ENCODE results near the gene KLHL29.

Gene KLHL29

DNA sequence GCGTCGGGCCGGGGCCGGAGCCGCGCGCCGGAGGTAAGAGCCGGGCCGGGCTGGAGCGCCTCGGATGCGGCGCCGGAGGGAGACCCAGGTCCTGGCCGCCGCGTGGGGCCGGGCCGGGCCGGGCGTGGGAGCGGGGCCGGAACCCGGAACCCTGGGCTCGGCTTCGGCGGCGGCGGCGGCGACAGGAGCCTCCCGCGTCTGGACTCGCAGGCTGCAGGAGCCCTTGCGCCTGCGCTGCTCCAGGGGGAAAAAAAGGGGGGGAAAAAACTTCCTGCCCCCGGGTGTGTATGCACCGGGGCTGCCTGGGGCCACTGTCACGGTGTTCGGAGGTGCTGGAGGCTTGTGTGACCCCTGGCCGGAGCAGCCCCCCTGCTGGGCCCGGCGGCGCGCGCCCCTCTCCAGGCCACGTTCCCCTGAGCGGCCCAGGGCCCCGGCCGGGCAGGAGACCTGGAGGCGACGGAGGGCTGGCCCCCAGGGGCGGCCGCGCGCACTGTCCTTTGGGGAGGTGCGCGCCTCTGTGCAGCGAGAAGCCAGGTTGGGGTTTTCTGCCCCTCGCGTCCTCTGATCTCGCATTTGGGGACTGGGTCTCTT, 864 bp downstream of the KLHL29 start:
- peak; percentile 18 for DNase-seq (ENCODE audit: low read depth)
- TF ChIP-seq, protein P1, sequence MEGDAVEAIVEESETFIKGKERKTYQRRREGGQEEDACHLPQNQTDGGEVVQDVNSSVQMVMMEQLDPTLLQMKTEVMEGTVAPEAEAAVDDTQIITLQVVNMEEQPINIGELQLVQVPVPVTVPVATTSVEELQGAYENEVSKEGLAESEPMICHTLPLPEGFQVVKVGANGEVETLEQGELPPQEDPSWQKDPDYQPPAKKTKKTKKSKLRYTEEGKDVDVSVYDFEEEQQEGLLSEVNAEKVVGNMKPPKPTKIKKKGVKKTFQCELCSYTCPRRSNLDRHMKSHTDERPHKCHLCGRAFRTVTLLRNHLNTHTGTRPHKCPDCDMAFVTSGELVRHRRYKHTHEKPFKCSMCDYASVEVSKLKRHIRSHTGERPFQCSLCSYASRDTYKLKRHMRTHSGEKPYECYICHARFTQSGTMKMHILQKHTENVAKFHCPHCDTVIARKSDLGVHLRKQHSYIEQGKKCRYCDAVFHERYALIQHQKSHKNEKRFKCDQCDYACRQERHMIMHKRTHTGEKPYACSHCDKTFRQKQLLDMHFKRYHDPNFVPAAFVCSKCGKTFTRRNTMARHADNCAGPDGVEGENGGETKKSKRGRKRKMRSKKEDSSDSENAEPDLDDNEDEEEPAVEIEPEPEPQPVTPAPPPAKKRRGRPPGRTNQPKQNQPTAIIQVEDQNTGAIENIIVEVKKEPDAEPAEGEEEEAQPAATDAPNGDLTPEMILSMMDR (IDR thresholded peaks at IDR 0.05; ENCODE audit: low read length, missing control alignments): no peak
- H3K4me3 ChIP-seq (replicated peaks; ENCODE audit: low read depth, low read length): peak overlapping the region; percentile 66

DNA sequence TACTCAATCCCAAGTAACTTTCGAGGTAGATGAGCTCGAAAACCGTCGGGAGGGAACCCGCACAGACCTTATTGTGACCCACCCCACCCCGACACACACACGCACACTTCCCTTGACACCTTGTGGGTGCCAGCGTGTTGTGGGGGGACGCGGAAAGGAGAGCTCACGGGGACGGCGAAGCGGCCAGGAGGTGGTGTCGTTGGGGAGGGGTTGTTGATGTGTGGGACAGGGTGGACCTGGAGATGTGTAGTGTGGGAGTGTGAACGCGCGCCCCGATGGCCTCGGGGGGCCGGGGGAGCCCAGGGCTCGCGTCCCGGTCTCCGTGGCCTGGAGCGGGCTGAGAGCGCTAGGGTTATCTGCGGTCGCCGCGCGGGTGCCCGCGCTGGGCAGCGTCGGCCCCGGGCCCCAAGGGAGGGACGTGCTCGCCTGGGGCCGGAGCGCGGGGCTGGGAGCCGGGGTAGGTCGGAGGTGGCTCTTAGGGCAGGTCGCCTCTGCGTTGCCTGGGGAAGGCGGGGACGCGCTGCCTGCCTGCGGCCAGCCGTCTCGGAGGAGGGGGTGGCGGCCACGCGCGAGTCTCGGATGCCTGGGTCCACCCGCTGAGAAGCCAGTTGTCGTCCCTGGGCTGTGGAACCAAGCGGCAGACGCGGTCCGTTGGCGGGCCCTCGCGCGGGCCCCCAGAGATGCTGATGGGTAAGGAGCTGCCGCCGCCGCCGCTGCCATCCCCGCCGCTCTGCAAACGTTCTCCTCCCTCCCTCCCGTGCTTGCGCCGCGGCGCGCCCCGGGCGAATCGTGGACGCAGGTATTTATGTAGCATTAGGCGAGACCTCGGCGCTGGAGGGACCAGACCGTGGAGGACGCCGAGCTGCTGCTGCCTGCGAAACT, 1.6 kb downstream of the KLHL29 start:
- H3K4me3 ChIP-seq (replicated peaks; ENCODE audit: low read depth, low read length): peak overlapping the region; percentile 66
- TF ChIP-seq, protein P1 (IDR thresholded peaks at IDR 0.05; ENCODE audit: low read length, missing control alignments): no peak
- peak; percentile 21 for DNase-seq (ENCODE audit: low read depth)

DNA sequence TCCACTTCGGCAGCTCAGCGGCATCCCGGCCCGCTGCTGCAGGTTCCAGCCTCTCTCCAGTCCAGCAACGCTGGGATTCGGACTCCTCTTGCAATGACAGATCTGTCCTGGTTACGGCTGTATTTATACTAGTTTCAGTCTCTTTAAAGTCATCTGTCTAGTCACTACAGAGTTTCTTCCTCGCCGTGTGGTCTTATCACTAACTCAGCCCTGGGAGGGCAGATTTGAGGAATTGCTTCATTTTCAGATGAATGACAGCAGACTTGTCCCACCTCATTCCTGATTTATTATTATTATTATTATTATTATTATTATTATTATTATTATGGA, 2.2 kb downstream of the KLHL29 start:
- TF ChIP-seq, protein P1 (IDR thresholded peaks at IDR 0.05; ENCODE audit: low read length, missing control alignments): no peak
- peak overlapping the region; percentile 66 for H3K4me3 ChIP-seq (replicated peaks; ENCODE audit: low read depth, low read length)
- DNase-seq (ENCODE audit: low read depth): no peak

DNA sequence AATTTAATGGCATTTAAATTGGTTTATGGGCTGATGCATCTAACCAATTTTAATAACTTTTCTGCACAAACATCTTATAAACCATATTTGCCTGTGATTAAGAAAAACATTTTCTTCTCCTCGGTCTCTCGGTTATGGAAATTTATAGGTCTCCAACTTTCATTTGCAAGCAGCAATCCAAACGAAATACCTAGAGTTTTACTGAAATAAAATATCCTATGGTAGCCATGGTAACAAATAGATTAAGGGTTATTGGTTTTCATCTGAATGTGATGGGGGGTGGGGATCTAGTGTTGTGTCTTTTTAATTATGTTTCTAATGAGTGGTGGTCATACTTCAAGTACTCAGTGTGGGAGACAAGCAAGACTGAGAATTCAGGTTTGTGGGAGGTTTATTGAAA, 2.9 kb downstream of the KLHL29 start:
- no peak overlapping the region for H3K4me3 ChIP-seq (replicated peaks; ENCODE audit: low read depth, low read length)
- no peak for DNase-seq (ENCODE audit: low read depth)
- TF ChIP-seq, protein P1 (IDR thresholded peaks at IDR 0.05; ENCODE audit: low read length, missing control alignments): no peak

DNA sequence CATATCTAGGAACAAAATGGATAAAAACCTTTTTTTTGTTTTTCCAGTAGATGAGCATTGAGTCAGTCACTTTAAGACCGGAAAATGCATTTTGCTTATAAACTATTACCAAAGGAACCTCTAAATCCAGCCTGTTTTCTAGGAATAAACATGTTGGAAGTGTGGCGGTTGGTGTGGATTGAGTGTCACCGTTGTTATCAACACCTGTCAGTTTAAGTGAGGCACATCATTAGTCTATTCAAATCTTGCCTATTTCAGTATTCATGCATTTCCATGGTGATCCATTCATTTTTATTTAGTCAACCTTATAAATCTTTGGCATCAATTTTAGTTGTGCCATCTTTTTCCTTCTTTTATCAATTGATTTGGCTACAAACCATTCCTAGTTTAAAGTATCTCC, 3.3 kb downstream of the KLHL29 start:
- H3K4me3 ChIP-seq (replicated peaks; ENCODE audit: low read depth, low read length): no peak overlapping the region
- TF ChIP-seq, protein P1 (IDR thresholded peaks at IDR 0.05; ENCODE audit: low read length, missing control alignments): no peak
- no peak for DNase-seq (ENCODE audit: low read depth)

DNA sequence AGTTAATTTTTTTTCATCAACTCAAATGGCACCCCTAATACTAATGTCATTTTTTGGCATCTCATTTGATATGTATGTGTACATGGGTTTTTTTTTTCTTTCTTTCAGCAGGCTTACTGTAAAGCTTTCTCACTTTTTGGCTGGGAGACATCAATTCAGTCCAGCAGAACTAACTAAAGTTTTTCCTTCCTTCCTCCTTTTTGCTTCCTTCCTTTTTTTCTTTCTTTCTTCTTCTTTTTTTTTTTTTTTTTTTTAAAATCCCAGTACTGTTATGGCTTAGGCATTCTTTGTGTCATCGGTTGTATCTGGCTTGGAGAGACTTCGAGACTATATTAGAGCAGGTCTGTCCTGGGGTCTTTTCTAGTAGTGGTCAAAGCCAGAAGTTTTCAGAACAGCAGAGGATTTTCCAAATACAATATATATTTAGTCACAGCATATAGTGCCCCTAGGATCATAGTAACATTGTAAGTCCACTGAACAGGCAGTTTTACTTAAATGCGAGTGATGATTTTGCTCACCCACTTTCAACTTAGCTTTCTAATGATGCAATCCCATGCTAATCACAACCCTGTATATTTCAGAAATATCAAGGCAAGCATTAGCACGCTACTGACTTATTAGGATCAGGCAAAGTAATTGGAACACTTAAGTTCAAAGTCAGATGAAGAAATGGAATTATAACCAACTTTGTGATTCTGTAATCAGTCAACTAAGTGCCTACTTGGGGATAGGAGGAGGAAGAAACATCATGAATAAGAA, 4.0 kb downstream of the KLHL29 start:
- DNase-seq (ENCODE audit: low read depth): no peak
- TF ChIP-seq, protein P1 (IDR thresholded peaks at IDR 0.05; ENCODE audit: low read length, missing control alignments): no peak
- no peak overlapping the region for H3K4me3 ChIP-seq (replicated peaks; ENCODE audit: low read depth, low read length)

Data from fibroblast of pulmonary artery (primary cell).